B cell (primary cell): ENCODE measurements around the gene PACSIN2. TPM values are rescaled to one million over a fixed set of nuclear protein-coding genes. Genes with fewer than 3 reads are reported as not detected.

Experiments used
- ATAC-seq: fragments of 200-7000 bp; cut with Tn5 transposase; one replicate; pipeline ENCODE4 v1.10.0; 2021; ENCODE audit warnings: low read depth, mild to moderate bottlenecking, moderate number of reproducible peaks, moderate library complexity
- CTCF ChIA-PET: fragments of 350-600 bp; sonication (Branson Sonifier 250); formaldehyde crosslinking; loops from one replicate; lab custom pipeline; 2021; ENCODE audit warnings: antibody characterized with exemption, inconsistent platforms; lab: Charles Lee
- POLR2A ChIA-PET: fragments of 350-600 bp; sonication (Branson Sonifier 250); formaldehyde crosslinking; loops from one replicate; lab custom pipeline; 2021; ENCODE audit warnings: antibody characterized with exemption; lab: Charles Lee
- DNase-seq: peaks from one replicate; pipeline ENCODE4 v3.0.0; 2013
- H2AFZ ChIP-seq: 2 replicates; pipeline ENCODE4 v1.6.1; 2012; ENCODE audit warnings: mild to moderate bottlenecking, low read depth, low read length; ENCODE audit not compliant: insufficient read depth, poor library complexity, severe bottlenecking
- H3K27ac ChIP-seq, 2 donors: 1 replicate in 1 of 2; 2 replicates in 1 of 2; pipeline ENCODE4 v1.5.1; 2012 to 2013; ENCODE audit warnings: low read length in 2 of 2, mild to moderate bottlenecking in 2 of 2, moderate library complexity in 1 of 2
- H3K27me3 ChIP-seq, 4 experiments: fragments of 200-600 bp in 1 of 4; sonication (generic) in 1 of 4; replicated peaks in 1 of 4; 1 replicate in 2 of 4; 2 replicates in 2 of 4; pipeline versions ENCODE4 v1.6.1 to v1.7.0; 2013 to 2016; ENCODE audit warnings: low read length in 3 of 4, mild to moderate bottlenecking in 2 of 4, mixed read lengths in 1 of 4, moderate library complexity in 1 of 4; ENCODE audit not compliant: insufficient read depth in 4 of 4, control insufficient read depth in 3 of 4; ENCODE audit errors: control extremely low read depth in 1 of 4
- H3K36me3 ChIP-seq, 2 experiments: replicated peaks in 1 of 2; 1 replicate in 1 of 2; 2 replicates in 1 of 2; pipeline versions ENCODE4 v1.6.1 to v1.7.1; 2013; ENCODE audit warnings: low read length in 1 of 2; ENCODE audit not compliant: insufficient read depth in 2 of 2, control insufficient read depth in 1 of 2; ENCODE audit errors: control extremely low read depth in 1 of 2, extremely low read depth in 1 of 2
- H3K4me1 ChIP-seq, 2 donors: fragments of 200-600 bp in 1 of 2; sonication (generic) in 1 of 2; 1 replicate in 1 of 2; 2 replicates in 1 of 2; pipeline versions ENCODE4 v1.5.1 to v1.6.1; 2013 to 2017; ENCODE audit warnings: low read length in 2 of 2; ENCODE audit not compliant: control insufficient read depth in 2 of 2, insufficient read depth in 2 of 2
- H3K4me2 ChIP-seq: replicated peaks from 2 replicates; pipeline ENCODE3; 2012; ENCODE audit warnings: mild to moderate bottlenecking, low read depth, low read length; ENCODE audit not compliant: poor library complexity, severe bottlenecking
- H3K4me3 ChIP-seq, 5 experiments: fragments of 200-600 bp in 1 of 5; sonication (generic) in 1 of 5; 1 replicate in 3 of 5; 2 replicates in 2 of 5; pipeline versions ENCODE4 v1.5.1 to v1.7.0; 2011 to 2016; ENCODE audit warnings: low read length in 4 of 5, mild to moderate bottlenecking in 4 of 5, low read depth in 2 of 5, control low read depth in 1 of 5, moderate library complexity in 1 of 5; ENCODE audit not compliant: insufficient read depth in 1 of 5; ENCODE audit errors: control extremely low read depth in 1 of 5, extremely low read depth in 1 of 5
- H3K79me2 ChIP-seq: fragments of 200-600 bp; sonication (generic); one replicate; pipeline ENCODE4 v1.6.0; 2016; ENCODE audit warnings: low read length; ENCODE audit not compliant: control insufficient read depth, insufficient read depth
- H3K9ac ChIP-seq: fragments of 200-600 bp; sonication (generic); 2 replicates; pipeline ENCODE4 v1.6.1; 2017; ENCODE audit warnings: mild to moderate bottlenecking, low read length, moderate library complexity
- H3K9me3 ChIP-seq, 3 donors: one replicate each; pipeline versions ENCODE4 v1.6.1 to v1.7.1; 2013; ENCODE audit warnings: low read length in 2 of 3; ENCODE audit not compliant: control insufficient read depth in 2 of 3, insufficient read depth in 1 of 3; ENCODE audit errors: control extremely low read depth in 1 of 3
- H4K20me1 ChIP-seq: 2 replicates; pipeline ENCODE4 v1.6.0; 2012; ENCODE audit warnings: mild to moderate bottlenecking, low read length; ENCODE audit not compliant: insufficient read depth, control insufficient read depth, poor library complexity, severe bottlenecking
- H3K27ac Mint-ChIP-seq: one replicate; pipeline ENCODE4 v1.8.0; 2021; ENCODE audit warnings: mixed read lengths
- H3K27me3 Mint-ChIP-seq: one replicate; pipeline ENCODE4 v1.8.0; 2021; ENCODE audit warnings: mixed read lengths
- H3K4me1 Mint-ChIP-seq: one replicate; pipeline ENCODE4 v1.8.0; 2021; ENCODE audit warnings: mixed read lengths
- H3K4me3 Mint-ChIP-seq: one replicate; pipeline ENCODE4 v1.8.0; 2021; ENCODE audit warnings: mixed read lengths
- H3K9me3 Mint-ChIP-seq: one replicate; pipeline ENCODE4 v1.8.0; 2022; ENCODE audit warnings: mixed read lengths; ENCODE audit not compliant: insufficient read depth
- EZH2 ChIP-seq: IDR thresholded peaks from 2 replicates; pipeline ENCODE4 v1.6.1; 2012; ENCODE audit warnings: borderline replicate concordance, low read depth, mild to moderate bottlenecking, moderate library complexity, low read length; ENCODE audit not compliant: insufficient read depth, poor library complexity, severe bottlenecking
- WGBS: methylation state at CpG from one replicate; pipeline ENCODE4 v1.1.5; 2013; ENCODE audit warnings: missing lambda C conversion rate; ENCODE audit not compliant: insufficient coverage; 5-methylcytosine and 5-hydroxymethylcytosine counted together
- intact Hi-C: fragments of 100-400 bp; cut with micrococcal nuclease; formaldehyde crosslinking; loops from one replicate; pipeline ENCODE4 v1.10.0; 2022
- polyA plus RNA-seq: library from polyadenylated mRNA; depleted of rRNA; stranded (reverse); fragments of >200 nt; gene quantifications from 2 replicates; pipeline ENCODE4 v1.2.3, GENCODE V29; 2012
- total RNA-seq, 2 donors: library from RNA; stranded (reverse); fragments of 120-200 nt in 1 of 2; gene quantifications; 1 replicate in 1 of 2; 2 replicates in 1 of 2; pipeline versions ENCODE4 v1.2.3 to v1.2.4, GENCODE V29; 2013 to 2022
- TF ChIP-seq, protein P1 (sequence below): fragments of 200-600 bp; IDR thresholded peaks from one replicate; pipeline ENCODE4 v1.8.0; 2022; ENCODE audit warnings: antibody characterized with exemption, mild to moderate bottlenecking

Gene PACSIN2
- total and polyA plus RNA-seq, 2 donors (not counting 1 experiment from before 2014, with no cell fraction given) = 26.9 to 59.3 TPM

DNA sequence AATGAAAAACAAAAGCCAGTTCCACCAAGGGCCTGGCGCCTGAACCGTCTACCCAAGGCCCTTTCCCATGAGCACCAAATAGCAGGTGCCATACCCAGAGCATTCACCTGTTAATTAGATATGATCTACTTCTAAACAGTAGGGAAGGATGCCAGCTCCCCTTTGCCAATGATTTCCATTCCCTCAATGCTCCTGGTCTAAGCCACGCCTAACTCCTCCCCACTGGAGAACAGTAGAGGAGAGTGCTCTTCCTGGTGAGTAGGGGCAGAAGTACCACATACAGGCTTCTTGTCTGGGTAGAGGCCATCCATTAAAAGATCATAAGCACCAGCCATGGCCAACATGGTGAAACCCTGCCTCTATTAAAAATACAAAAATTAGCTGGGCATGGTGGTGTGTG lies 40.7 kb downstream of the PACSIN2 start:
- H3K27me3 ChIP-seq = no peaks in the 10 kb centered on the region
- no peak overlapping the region for H3K9ac ChIP-seq
- H2AFZ ChIP-seq = no peak overlapping the region
- TF ChIP-seq, protein P1, sequence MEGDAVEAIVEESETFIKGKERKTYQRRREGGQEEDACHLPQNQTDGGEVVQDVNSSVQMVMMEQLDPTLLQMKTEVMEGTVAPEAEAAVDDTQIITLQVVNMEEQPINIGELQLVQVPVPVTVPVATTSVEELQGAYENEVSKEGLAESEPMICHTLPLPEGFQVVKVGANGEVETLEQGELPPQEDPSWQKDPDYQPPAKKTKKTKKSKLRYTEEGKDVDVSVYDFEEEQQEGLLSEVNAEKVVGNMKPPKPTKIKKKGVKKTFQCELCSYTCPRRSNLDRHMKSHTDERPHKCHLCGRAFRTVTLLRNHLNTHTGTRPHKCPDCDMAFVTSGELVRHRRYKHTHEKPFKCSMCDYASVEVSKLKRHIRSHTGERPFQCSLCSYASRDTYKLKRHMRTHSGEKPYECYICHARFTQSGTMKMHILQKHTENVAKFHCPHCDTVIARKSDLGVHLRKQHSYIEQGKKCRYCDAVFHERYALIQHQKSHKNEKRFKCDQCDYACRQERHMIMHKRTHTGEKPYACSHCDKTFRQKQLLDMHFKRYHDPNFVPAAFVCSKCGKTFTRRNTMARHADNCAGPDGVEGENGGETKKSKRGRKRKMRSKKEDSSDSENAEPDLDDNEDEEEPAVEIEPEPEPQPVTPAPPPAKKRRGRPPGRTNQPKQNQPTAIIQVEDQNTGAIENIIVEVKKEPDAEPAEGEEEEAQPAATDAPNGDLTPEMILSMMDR = no peak
- no peak for TF ChIP-seq EZH2
- H3K4me1 ChIP-seq = peaks cover 15 to 22% of the 10 kb centered on the region in 2 donors
- ATAC-seq (no peak), DNase-seq (no peak)
- H3K27ac ChIP-seq = no peak overlapping the region
- intact Hi-C loops = no loop called here
- Mint-ChIP-seq H3K4me1 (peaks cover 58% of the 10 kb centered on the region), H3K4me3 (no peak overlapping the region), H3K27me3 (no peaks in the 10 kb centered on the region), H3K27ac (no peak overlapping the region), H3K9me3 (no peaks in the 10 kb centered on the region)
- peaks cover 81% of the 10 kb centered on the region for H3K79me2 ChIP-seq
- peaks cover 72% of the 10 kb centered on the region for H4K20me1 ChIP-seq
- ChIA-PET POLR2A (no interaction called here), CTCF (interaction anchor here (0.6 to 1.0 kb wide), 2 partner anchors 28 to 313 kb away, joined by 3 read pairs; no protein-coding TSS in a partner anchor)
- H3K36me3 ChIP-seq = peaks cover 0 to 2% of the 10 kb centered on the region in 2 experiments
- no peak overlapping the region for H3K4me2 ChIP-seq
- no peak overlapping the region for H3K4me3 ChIP-seq
- H3K9me3 ChIP-seq = peaks cover 0 to 7% (median 0%) of the 10 kb centered on the region in 3 donors
- 100% methylated on average over 2 of the region's 3 CpGs for WGBS

DNA sequence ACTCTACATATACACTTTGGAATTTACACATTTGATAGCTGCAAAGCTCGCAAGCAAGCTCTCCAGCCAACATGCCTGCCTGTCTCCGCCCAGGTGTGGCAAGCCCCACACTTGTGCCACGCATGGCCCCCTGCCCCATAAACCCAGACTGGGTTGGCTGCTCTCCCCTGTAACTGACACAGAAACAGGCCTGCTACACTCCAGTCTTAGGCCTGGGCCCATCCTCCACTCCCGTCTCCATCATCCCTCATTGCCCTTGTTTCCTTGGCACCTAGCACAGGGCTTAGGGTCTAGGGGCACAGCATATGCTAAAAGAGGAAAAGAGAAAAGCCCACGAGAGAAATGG lies 41.4 kb downstream of the PACSIN2 start:
- ATAC-seq (no peak), DNase-seq (no peak)
- POLR2A ChIA-PET = no interaction called here
- no peak overlapping the region for H3K4me3 Mint-ChIP-seq
- H3K4me3 ChIP-seq = no peak overlapping the region
- no peak for TF ChIP-seq EZH2
- H3K4me1 Mint-ChIP-seq = peaks cover 56% of the 10 kb centered on the region
- H3K27me3 ChIP-seq = no peaks in the 10 kb centered on the region
- H3K27me3 Mint-ChIP-seq = no peaks in the 10 kb centered on the region
- no peak overlapping the region for H3K9ac ChIP-seq
- peaks cover 70% of the 10 kb centered on the region for H4K20me1 ChIP-seq
- H3K4me1 ChIP-seq = peaks cover 15 to 18% of the 10 kb centered on the region in 2 donors
- peaks cover 0 to 2% of the 10 kb centered on the region in 2 experiments for H3K36me3 ChIP-seq
- H3K4me2 ChIP-seq = no peak overlapping the region
- CTCF ChIA-PET = interaction anchor here (0.6 kb wide), 2 partner anchors 105 to 312 kb away, joined by 3 to 5 read pairs; no protein-coding TSS in a partner anchor
- H2AFZ ChIP-seq = no peak overlapping the region
- H3K27ac ChIP-seq = no peak overlapping the region
- peaks cover 80% of the 10 kb centered on the region for H3K79me2 ChIP-seq
- intact Hi-C loops = no loop called here
- 80% methylated on average over 5 of the region's 5 CpGs for WGBS
- no peaks in the 10 kb centered on the region for H3K9me3 Mint-ChIP-seq
- H3K27ac Mint-ChIP-seq = no peak overlapping the region
- peaks cover 0 to 7% (median 0%) of the 10 kb centered on the region in 3 donors for H3K9me3 ChIP-seq
